Fibroblast of skin of back (primary cell): ENCODE data around the gene CDK5RAP1. TPM values are rescaled to one million over a fixed set of nuclear protein-coding genes. Genes with fewer than 3 reads are reported as not detected.
"Not testable (repeated sequence)": the region's sequence is repeated elsewhere in the genome, so short reads cannot be mapped to it uniquely, and the experiment has no call there.

Experiments used
- DNase-seq: peaks from one replicate; pipeline ENCODE4 v3.0.0-alpha.2; 2013
- polyA plus RNA-seq, 2 experiments: library from polyadenylated mRNA; unstranded; fragments of 120-200 nt; gene quantifications; one replicate each; pipeline ENCODE4 v1.2.1, GENCODE V29; 2013; ENCODE audit not compliant: insufficient read length in 2 of 2

The CDK5RAP1 gene
- 25.8 TPM for polyA plus RNA-seq (2013, experiment 1 of 2; ENCODE audit: insufficient read length)
- 18.3 TPM for polyA plus RNA-seq (2013, experiment 2 of 2; ENCODE audit: insufficient read length)

- peak; percentile 91 for DNase-seq
Measured at GRCh38 chr20:33401184-33401920, at the start of gene CDK5RAP1. TSS of gene CDK5RAP1 (minus strand) at chr20:33401519. CDS start at chr20:33397064, 4,455 bp downstream.

DNA sequence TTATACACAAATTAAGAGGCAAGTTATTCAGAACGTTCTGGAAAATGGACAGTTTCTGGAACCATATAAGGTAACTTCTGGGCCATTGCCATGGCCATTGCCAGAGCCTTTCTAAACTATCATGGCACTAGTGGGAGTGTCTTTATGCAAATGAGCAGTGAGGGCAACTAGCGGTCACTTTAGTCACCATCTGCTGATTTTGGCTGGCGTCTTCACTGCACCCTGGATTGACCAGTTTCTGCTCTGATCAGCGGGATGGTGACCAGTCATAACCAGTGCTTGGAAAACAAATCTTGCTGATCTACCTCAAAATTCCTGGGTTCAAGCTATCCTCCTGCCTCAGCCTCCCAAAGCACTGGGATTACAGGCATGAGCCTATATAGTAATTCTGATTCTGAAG, 49.5 kb upstream of the CDK5RAP1 start:
- DNase-seq: peak; percentile 18

GRCh38 chr20:33445881-33446625, 44.7 kb upstream of the CDK5RAP1 start:
- no peak for DNase-seq

DNA sequence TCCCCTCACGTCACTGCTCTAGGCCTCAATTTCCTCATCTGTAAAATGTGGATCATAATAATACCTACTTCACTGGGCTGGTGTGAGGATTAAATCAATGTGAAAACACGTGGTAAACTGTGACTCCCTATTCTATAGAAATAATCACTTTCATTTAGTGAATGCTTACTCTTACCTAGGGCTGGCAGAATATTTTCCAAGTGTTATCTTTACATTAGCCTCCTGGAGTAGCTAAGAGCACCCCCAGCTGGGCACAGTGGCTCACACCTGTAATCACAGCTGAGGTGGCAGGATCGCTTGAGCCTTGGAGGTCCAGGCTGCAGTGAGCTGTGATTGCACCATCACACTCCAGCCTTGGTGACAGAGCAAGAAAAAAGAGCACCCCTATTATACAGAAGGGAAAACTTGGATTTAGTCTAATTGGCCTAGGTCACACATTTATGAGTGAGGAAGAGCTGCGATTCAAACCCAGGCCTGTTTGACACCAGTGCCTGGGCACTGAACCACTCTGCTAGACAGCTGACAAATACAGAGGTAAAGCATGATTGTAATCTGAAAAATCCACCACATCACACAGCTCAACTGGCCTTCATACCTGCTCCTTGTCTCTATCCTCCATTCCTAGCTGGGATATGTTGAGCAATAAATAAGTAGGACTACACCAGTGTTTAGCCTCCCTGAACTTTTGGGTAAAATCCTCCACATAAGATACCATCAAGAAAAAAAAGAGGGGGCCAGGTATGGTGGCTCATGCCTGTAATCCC, 43.7 kb upstream of the CDK5RAP1 start:
- no peak for DNase-seq

DNA sequence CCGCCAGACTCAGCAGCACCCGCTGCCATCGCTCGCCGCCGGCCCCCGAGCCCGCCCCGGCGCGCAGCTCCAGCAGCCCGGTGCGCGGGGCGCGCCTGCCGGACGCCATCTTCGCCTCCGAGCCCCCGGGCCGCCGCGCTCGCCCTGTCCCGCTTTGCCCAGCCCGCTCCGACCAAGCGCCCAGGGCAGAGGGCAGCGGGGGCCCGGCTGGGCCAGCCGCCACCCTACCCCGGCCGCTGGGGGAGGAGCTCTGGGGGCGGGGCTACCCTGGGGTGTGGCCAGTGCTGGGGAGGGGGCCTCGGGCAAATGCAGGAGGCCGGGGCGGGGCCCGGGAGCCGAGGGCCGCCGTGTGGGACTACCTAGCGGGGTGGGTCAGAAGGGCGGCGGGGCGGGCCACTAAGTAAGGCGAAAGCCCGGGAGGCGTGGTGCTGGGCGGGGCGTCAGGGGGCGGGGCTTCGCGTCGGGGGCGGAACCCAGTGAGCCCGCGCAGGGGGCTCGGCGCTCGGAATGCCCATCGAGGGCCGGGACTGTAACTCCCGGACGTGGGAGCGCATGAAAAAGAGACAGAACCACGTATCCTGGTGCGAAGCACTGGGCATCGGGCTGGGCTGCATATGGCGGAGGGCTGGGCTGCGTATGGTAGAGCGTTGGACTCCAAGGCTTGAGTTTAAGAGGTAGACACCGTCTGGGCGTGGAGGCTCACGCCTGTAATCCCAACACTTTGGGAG, 42.4 kb upstream of the CDK5RAP1 start, which contains the start of gene SNTA1:
TSS of gene SNTA1 (minus strand) at position 252 of the 728 bp plus-strand sequence. CDS start at position 109, 143 bp downstream.
- DNase-seq: peak; percentile 85

GRCh38 chr20:33443006-33443511, 41.7 kb upstream of the CDK5RAP1 start:
- no peak for DNase-seq

GRCh38 chr20:33442136-33443005, 41.1 kb upstream of the CDK5RAP1 start:
- DNase-seq: no peak

DNA sequence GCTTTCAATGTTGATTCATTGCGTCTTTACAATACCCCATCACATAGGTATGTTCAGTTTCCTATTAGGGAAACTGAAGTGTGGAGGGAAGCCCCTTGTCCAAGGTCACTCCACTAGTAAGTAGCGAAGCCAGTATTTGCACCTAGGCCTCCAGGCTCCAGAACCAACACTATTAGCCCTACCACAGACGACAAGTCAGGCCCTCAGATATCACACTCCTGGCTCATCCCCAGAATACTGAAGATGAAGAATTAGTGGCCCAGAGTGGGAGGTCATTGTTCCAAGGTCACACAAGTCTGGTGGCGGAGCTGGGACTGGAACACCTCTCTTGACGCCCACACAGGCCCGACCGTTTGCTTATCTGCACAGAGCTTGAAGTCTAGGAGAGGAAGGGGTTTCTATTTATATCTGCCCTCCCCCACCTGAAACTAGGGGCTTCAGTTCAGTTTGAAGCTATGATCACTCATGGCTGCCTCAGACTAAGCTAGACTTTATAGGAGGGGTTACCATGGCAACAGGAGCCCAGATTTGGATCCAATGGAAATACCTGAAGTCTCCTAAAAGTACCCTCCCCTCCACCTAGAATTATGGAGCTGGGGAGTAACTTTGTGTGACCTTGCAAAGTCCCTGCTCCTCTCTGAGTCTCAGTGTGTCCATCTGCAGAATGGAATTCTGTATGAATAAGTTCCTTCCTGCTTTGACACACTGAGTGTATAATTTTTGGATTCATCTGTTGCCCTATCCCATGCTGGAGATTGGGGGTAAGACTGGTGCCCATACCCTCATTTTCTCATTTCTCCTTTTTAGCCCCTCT, 40.0 kb upstream of the CDK5RAP1 start:
- no peak for DNase-seq

DNA sequence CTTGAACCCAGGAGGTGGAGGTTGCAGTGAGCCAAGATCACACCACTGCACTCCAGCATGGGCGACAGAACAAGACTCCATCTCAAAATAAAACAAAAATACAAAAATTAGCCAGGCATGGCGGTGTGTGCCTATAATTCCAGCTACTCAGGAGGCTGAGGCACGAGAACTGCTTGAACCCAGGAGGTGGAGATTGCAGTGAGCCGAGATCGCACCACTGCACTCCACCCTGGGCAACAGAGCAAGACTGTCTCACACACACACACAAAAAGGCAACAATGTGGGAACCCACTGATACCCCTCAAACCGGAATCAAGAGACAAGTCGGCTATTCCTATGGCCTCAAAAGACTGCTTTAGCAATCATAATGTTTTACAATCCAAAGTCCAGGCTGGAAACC, 39.2 kb upstream of the CDK5RAP1 start:
- DNase-seq: not testable (repeated sequence)

- DNase-seq: no peak
Measured at GRCh38 chr20:33438481-33438880, 37.2 kb upstream of the CDK5RAP1 start.

DNA sequence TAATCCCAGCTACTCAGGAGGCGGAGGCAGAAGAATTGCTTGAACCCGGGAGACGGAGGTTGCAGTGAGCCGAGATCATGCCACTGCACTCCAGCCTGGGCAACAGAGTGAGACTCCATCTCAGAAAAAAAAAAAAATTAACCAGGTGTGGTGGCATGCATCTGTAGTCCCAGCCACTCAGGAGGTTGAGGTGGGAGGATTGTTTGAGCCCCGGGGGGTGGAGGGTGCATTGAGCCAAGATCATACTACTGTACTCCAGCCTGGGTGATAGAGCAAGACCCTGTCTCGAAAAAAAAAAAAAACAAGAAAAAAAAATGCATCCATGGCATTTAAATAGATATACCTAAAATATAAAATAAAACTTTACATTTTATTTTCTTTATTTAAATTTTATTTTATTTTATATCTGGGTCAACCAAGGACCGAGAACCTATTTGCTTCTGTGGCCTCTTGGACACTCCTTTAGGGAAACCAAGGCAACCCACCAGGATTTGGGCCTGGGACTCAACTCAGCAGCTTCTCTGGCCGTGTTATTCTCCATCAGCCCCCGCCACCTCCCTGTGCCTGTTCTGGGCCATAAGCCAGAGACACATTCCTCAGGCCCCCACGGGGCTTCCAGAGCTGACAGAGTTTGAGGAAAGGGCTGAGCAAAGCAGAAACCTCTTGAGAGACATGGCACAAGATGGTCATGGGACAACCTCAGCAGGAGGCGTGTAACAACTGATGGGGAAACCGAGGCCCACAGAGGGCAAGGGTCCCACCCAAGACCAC, 36.0 kb upstream of the CDK5RAP1 start:
- peak; percentile 84 for DNase-seq

DNA sequence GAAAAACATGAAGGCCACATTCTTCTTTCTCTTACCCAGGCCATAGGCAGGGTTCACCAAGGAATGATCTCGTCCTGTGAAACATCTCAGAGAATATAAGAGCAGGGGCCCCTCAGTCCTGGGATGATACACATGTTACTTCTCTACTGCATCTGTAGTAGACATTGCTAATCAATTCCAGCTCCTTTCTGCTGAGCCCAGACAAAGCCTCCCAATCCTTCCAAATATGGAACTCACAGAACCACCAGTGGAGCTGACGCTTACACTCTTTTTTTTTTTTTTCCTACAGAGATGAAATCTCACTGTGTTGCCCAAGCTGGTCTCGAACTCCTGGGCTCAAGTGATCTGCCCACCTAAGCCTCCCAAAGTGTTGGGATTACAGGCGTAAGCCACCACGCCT, 33.1 kb upstream of the CDK5RAP1 start:
- DNase-seq: peak; percentile 30

GRCh38 chr20:33433465-33434234, 32.3 kb upstream of the CDK5RAP1 start:
- DNase-seq: peak; percentile 70

GRCh38 chr20:33431797-33432381, 30.6 kb upstream of the CDK5RAP1 start:
- no peak for DNase-seq

GRCh38 chr20:33423875-33424274, 22.6 kb upstream of the CDK5RAP1 start:
- DNase-seq: not testable (repeated sequence)

DNA sequence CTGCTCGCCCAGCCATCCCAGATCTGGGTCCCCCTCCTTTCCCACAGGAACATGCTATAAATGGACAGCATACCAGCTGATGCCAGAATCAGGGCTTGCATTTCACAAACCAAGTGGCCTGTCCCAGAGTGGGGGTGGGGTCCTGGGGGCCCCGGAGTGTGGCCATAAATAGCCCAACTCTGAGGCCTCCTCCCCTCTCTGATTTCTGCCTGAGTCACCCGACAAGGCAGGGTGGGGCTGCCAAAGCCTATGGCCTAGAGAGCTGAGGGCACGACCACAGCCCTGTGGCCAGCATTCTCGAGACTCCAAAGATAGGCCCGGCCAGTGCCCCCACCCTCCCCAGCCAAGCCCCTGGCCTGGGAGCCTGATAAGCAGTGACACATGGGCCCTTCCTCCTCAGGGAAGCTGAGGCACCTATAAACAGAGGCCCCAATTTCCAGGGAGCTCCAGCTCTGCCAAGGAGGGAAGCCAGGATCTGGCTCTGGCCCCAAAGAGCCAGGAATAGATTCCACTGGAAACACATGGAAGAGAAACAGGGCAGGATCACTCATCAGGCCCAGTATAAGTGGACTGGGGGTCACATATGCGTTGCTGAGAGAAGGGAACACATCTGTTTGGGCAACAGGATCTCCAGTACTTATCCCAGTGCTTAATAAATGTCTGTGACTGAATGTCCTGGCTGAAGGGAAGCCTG, 22.0 kb upstream of the CDK5RAP1 start:
- DNase-seq: peak; percentile 92
